HL-60 (cell line): ENCODE measurements around the gene SLC2A8.

Source experiments
- DNase-seq, 2 experiments: peaks; one replicate each; pipeline ENCODE4 v3.0.0-alpha.2; 2010 to 2020; ENCODE audit warnings: low read depth in 1 of 2, low spot score in 1 of 2
- H3K27ac ChIP-seq: fragments of 250-450 bp; sonication (Bioruptor Pico); replicated peaks from 2 replicates; pipeline ENCODE4 v1.5.1; 2020; ENCODE audit warnings: mild to moderate bottlenecking, moderate library complexity
- H3K27me3 ChIP-seq: fragments of 250-450 bp; sonication (Bioruptor Pico); 2 replicates; pipeline ENCODE4 v1.5.1; 2021; ENCODE audit warnings: mild to moderate bottlenecking, moderate library complexity; ENCODE audit not compliant: insufficient read depth, poor library complexity, severe bottlenecking
- H3K4me3 ChIP-seq: replicated peaks from 2 replicates; pipeline ENCODE4 v1.5.1; 2011; ENCODE audit warnings: mild to moderate bottlenecking, control low read depth, low read length; ENCODE audit not compliant: insufficient read depth
- CTCF ChIP-seq: IDR thresholded peaks from one replicate; pipeline ENCODE4 v1.5.1; 2011; ENCODE audit warnings: low read length, control low read depth, inconsistent platforms; ENCODE audit not compliant: insufficient read depth
- GABPA ChIP-seq: IDR thresholded peaks from 2 replicates; pipeline ENCODE4 v1.6.1; 2012; ENCODE audit warnings: low read depth
- POLR2AphosphoS5 ChIP-seq: IDR thresholded peaks from 2 replicates; pipeline ENCODE4 v1.6.1; 2012; ENCODE audit warnings: low read depth
- REST ChIP-seq: IDR thresholded peaks from 2 replicates; pipeline ENCODE4 v1.6.1; 2012; ENCODE audit warnings: low read depth; ENCODE audit not compliant: insufficient replicate concordance
- SPI1 ChIP-seq: IDR thresholded peaks from 2 replicates; pipeline ENCODE4 v1.6.1; 2012; ENCODE audit warnings: low read depth, mild to moderate bottlenecking, borderline replicate concordance

Gene SLC2A8

GRCh38 chr9:127451608-127451857, 54.6 kb downstream of the SLC2A8 start:
- TF ChIP-seq CTCF (no peak), POLR2AphosphoS5 (no peak), GABPA (no peak), SPI1 (no peak), REST (no peak)
- no peak for DNase-seq
- Histone ChIP-seq H3K27ac (peak overlapping the region; percentile 94), H3K27me3 (no peaks in the 10 kb centered on the region), H3K4me3 (peak overlapping the region; percentile 83)

DNA sequence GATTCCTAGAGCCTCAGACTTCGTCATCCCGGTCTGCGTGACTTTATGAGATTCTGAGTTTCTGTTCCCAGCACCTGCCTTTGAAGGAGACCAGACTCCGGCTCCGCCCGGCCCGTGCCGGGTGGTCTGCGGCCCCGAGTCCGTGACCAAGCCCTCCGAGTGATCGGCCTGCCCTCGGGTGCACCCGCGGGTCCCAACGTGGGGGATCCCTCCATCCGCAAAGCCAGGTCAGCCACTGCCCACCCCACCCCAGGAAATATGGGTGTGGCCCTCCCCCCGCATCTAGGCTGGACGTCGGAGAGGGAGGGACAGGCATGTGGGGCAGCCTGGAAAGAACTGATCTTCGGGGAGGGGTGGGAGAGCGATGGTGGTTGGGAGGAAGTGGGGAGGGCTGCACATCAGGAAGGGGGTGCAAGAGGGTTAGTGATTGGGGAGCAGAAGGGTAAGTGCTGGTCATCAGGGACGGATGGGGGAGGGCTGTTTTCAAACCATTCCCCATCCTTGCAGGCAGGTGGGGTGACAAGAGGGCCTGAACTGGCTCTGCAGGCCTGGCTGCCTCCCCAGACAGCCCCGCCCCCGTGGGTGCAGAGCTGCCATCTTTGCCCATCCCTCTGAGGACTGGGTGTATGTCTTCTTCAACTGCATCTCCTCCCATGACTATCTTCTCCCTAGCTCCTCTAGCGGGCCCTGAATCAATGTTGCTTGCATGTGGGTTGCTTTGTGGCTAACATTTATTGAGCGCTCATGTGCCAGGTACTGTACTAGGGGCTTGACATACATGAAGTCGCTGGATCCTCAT, 55.1 kb downstream of the SLC2A8 start:
- Histone ChIP-seq H3K4me3 (peak overlapping the region; percentile 83), H3K27me3 (no peaks in the 10 kb centered on the region), H3K27ac (peak overlapping the region; percentile 94)
- TF ChIP-seq GABPA (no peak), REST (no peak), SPI1 (peak; percentile 39; the same call in 1 of the 2 replicates)
- DNase-seq = peak; percentile 36 to 66

GRCh38 chr9:127452691-127453090, 55.7 kb downstream of the SLC2A8 start:
- no peak for TF ChIP-seq REST
- TF ChIP-seq POLR2AphosphoS5 = no peak
- no peak for TF ChIP-seq SPI1
- TF ChIP-seq GABPA = no peak
- no peak for TF ChIP-seq CTCF
- Histone ChIP-seq H3K27ac (no peak overlapping the region), H3K27me3 (no peaks in the 10 kb centered on the region), H3K4me3 (no peak overlapping the region)
- no peak for DNase-seq
